Measurements from ENCODE around the gene SGPP1.
"Not testable (repeated sequence)": the region's sequence is repeated elsewhere in the genome, so short reads cannot be mapped to it uniquely, and the experiment has no call there.

SGPP1 gene

DNA sequence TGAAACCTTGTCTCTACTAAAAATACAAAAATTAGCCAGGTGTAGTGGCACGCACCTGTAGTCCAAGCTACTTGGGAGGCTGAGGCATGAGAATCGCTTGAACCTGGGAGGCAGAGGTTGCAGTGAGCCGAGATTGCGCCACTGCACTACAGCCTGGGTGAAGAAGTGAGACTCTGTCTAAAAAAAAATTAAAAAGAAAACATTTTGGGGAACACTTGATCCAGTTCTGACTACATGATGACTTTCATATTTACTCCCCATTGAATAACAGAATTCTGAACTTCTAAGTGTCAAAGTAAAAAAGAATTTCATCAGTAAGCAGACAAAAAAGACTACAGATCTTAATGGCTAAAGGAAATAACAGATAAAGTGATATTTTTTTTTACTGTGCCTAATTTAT is 25.3 kb downstream of the SGPP1 start:
- not testable (repeated sequence) for H2AK5ac ChIP-seq (ENCODE audit: low read depth, low read length); H3K18ac ChIP-seq (ENCODE audit: low read length); H2BK120ac ChIP-seq (ENCODE audit: low read depth, low read length); H3K9ac ChIP-seq (ENCODE audit: low read depth, low read length, poor library complexity); H4K8ac ChIP-seq (ENCODE audit: low read depth, low read length); H2BK15ac ChIP-seq (ENCODE audit: low read length); H3K4me3 ChIP-seq (ENCODE audit: low read length in 2 of 2); H3K79me1 ChIP-seq (ENCODE audit: low read depth, low read length); H2BK5ac ChIP-seq (ENCODE audit: low read length); H4K91ac ChIP-seq (ENCODE audit: low read depth, low read length, poor library complexity); H3K4ac ChIP-seq (ENCODE audit: low read length); H3K23ac ChIP-seq (ENCODE audit: low read depth, low read length, poor library complexity); DNase-seq (ENCODE audit: low spot score); H3K14ac ChIP-seq (ENCODE audit: low read length); H3K36me3 ChIP-seq (replicated peaks in 1 of 2; ENCODE audit: control insufficient read depth in 2 of 2, insufficient read depth in 2 of 2, low read length in 2 of 2); H3K4me1 ChIP-seq (ENCODE audit: control insufficient read depth in 2 of 2, insufficient read depth in 1 of 2, low read depth in 1 of 2, low read length in 2 of 2); H2BK12ac ChIP-seq (ENCODE audit: low read length); H3K27ac ChIP-seq (replicated peaks; ENCODE audit: low read length); H3K27me3 ChIP-seq (ENCODE audit: control insufficient read depth in 3 of 3, insufficient read depth in 3 of 3, low read depth in 1 of 3, low read length in 3 of 3); H3K9me3 ChIP-seq (replicated peaks in 1 of 2; ENCODE audit: control insufficient read depth in 2 of 2, insufficient read depth in 1 of 2, low read depth in 1 of 2, low read length in 2 of 2); H2AFZ ChIP-seq (ENCODE audit: low read length); H3K4me2 ChIP-seq (ENCODE audit: insufficient read depth, low read length, poor library complexity, severe bottlenecking)
- no CpG with 5 or more reads among the region's 4 CpGs for WGBS, 2 donors (ENCODE audit: extremely low coverage in 2 of 2, insufficient read length in 2 of 2, insufficient replicate concordance in 1 of 2)

DNA sequence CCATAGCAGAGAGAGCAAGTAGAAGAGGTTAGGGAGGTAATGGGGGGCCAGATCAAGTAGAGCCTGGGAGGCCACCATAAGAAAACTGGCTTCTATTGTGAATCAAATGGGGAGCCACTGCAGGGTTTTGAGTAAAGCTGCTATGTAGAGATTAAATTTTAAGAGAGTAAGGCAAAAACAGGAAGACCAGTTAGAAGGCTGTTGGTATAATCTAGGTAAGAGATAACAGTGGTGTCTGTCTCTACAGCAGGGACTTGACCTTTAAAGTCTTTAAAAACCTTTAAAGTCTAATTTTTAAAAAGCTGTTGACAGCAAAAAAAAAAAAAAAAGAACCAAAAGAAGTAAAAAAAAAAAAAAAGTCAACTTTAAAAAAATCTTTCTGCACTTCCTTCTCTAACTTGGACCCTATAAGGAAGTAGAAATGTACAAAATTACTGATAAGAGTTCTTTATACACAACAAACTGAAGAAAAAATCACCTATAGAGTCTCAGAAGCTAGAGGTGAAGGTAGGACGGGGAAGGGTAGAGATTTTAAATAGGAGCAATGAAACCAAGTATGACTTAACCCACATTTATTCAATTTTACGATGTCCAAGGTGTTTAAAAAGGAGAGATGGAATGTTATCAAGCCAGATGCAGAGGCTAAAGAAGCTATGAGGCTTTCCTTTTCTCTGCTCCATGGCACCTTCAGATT is 26.1 kb downstream of the SGPP1 start:
- H2BK120ac ChIP-seq (ENCODE audit: low read depth, low read length) = no peak overlapping the region
- H3K18ac ChIP-seq (ENCODE audit: low read length) = no peak overlapping the region
- no peak overlapping the region for H2BK15ac ChIP-seq (ENCODE audit: low read length)
- no peaks in the 10 kb centered on the region for H3K27me3 ChIP-seq (ENCODE audit: control insufficient read depth in 3 of 3, insufficient read depth in 3 of 3, low read depth in 1 of 3, low read length in 3 of 3)
- peak overlapping the region; percentile 50 for H3K9ac ChIP-seq (ENCODE audit: low read depth, low read length, poor library complexity)
- no peaks in the 10 kb centered on the region for H3K36me3 ChIP-seq (replicated peaks in 1 of 2; ENCODE audit: control insufficient read depth in 2 of 2, insufficient read depth in 2 of 2, low read length in 2 of 2)
- no peak overlapping the region for H4K91ac ChIP-seq (ENCODE audit: low read depth, low read length, poor library complexity)
- H3K23ac ChIP-seq (ENCODE audit: low read depth, low read length, poor library complexity) = no peak overlapping the region
- WGBS, 2 donors (ENCODE audit: extremely low coverage in 2 of 2, insufficient read length in 2 of 2, insufficient replicate concordance in 1 of 2) = no CpG with 5 or more reads among the region's 2 CpGs
- no peak overlapping the region for H2AFZ ChIP-seq (ENCODE audit: low read length)
- no peak overlapping the region for H2BK5ac ChIP-seq (ENCODE audit: low read length)
- no peaks in the 10 kb centered on the region for H3K79me1 ChIP-seq (ENCODE audit: low read depth, low read length)
- H3K4me2 ChIP-seq (ENCODE audit: insufficient read depth, low read length, poor library complexity, severe bottlenecking) = no peak overlapping the region
- H3K4me1 ChIP-seq (ENCODE audit: control insufficient read depth in 2 of 2, insufficient read depth in 1 of 2, low read depth in 1 of 2, low read length in 2 of 2) = peaks cover 0 to 2% of the 10 kb centered on the region in 2 donors
- H3K9me3 ChIP-seq (replicated peaks in 1 of 2; ENCODE audit: control insufficient read depth in 2 of 2, insufficient read depth in 1 of 2, low read depth in 1 of 2, low read length in 2 of 2) = no peaks in the 10 kb centered on the region
- no peak overlapping the region for H3K14ac ChIP-seq (ENCODE audit: low read length)
- no peak overlapping the region for H4K8ac ChIP-seq (ENCODE audit: low read depth, low read length)
- no peak overlapping the region for H2AK5ac ChIP-seq (ENCODE audit: low read depth, low read length)
- no peak for DNase-seq (ENCODE audit: low spot score)
- H3K4ac ChIP-seq (ENCODE audit: low read length) = no peak overlapping the region
- no peak overlapping the region for H2BK12ac ChIP-seq (ENCODE audit: low read length)
- H3K27ac ChIP-seq (replicated peaks; ENCODE audit: low read length) = no peak overlapping the region
- no peak overlapping the region for H3K4me3 ChIP-seq (ENCODE audit: low read length in 2 of 2)

DNA sequence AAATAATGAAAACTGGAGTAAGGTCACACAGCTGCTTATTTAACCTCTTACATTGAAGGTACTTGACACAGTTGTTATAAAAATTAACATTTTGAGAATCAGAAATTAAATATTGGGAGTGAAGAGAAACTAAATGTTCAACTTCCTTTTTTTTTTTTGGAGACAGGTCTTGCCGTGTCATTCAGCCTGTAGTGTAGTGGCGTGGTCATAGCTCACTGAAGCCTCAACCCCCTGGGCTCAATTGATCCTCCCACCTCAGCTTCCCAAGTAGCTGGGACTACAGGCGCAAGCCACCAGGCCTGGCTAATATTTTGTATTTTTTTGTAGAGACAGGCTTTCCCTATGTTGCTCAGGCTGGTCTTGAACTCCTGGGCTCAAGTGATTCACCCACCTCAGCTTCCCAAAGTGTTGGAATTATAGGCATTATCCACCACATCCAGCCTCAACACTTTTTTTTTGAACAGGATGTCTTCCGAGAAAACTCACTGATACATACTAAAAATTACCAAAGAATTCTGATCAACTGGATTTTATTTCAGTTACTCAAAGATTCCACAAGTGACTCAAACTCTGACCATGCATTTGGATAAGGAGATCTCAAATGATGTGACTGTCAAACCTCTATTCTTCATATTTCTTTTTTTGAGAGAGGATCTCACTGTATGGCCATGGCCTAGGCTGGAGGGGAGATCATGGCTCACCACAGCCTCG is 35.4 kb downstream of the SGPP1 start:
- Histone ChIP-seq H2BK15ac (ENCODE audit: low read length) (no peak overlapping the region), H3K23ac (ENCODE audit: low read depth, low read length, poor library complexity) (no peak overlapping the region), H3K27me3 (ENCODE audit: control insufficient read depth in 3 of 3, insufficient read depth in 3 of 3, low read depth in 1 of 3, low read length in 3 of 3) (no peaks in the 10 kb centered on the region), H3K27ac (replicated peaks; ENCODE audit: low read length) (no peak overlapping the region), H2BK12ac (ENCODE audit: low read length) (no peak overlapping the region), H4K91ac (ENCODE audit: low read depth, low read length, poor library complexity) (no peak overlapping the region), H2AK5ac (ENCODE audit: low read depth, low read length) (no peak overlapping the region), H3K9me3 (replicated peaks in 1 of 2; ENCODE audit: control insufficient read depth in 2 of 2, insufficient read depth in 1 of 2, low read depth in 1 of 2, low read length in 2 of 2) (no peaks in the 10 kb centered on the region), H2BK120ac (ENCODE audit: low read depth, low read length) (no peak overlapping the region), H2AFZ (ENCODE audit: low read length) (no peak overlapping the region), H3K18ac (ENCODE audit: low read length) (no peak overlapping the region), H3K14ac (ENCODE audit: low read length) (no peak overlapping the region), H3K4me2 (ENCODE audit: insufficient read depth, low read length, poor library complexity, severe bottlenecking) (no peak overlapping the region), H3K36me3 (replicated peaks in 1 of 2; ENCODE audit: control insufficient read depth in 2 of 2, insufficient read depth in 2 of 2, low read length in 2 of 2) (no peaks in the 10 kb centered on the region), H3K4me3 (ENCODE audit: low read length in 2 of 2) (no peak overlapping the region), H2BK5ac (ENCODE audit: low read length) (no peak overlapping the region), H3K79me1 (ENCODE audit: low read depth, low read length) (no peaks in the 10 kb centered on the region), H3K4me1 (ENCODE audit: control insufficient read depth in 2 of 2, insufficient read depth in 1 of 2, low read depth in 1 of 2, low read length in 2 of 2) (no peaks in the 10 kb centered on the region), H4K8ac (ENCODE audit: low read depth, low read length) (no peak overlapping the region), H3K9ac (ENCODE audit: low read depth, low read length, poor library complexity) (no peak overlapping the region), H3K4ac (ENCODE audit: low read length) (no peak overlapping the region)
- WGBS, 2 donors (ENCODE audit: extremely low coverage in 2 of 2, insufficient read length in 2 of 2, insufficient replicate concordance in 1 of 2) = no CpG with 5 or more reads among the region's 5 CpGs
- DNase-seq (ENCODE audit: low spot score) = no peak

DNA sequence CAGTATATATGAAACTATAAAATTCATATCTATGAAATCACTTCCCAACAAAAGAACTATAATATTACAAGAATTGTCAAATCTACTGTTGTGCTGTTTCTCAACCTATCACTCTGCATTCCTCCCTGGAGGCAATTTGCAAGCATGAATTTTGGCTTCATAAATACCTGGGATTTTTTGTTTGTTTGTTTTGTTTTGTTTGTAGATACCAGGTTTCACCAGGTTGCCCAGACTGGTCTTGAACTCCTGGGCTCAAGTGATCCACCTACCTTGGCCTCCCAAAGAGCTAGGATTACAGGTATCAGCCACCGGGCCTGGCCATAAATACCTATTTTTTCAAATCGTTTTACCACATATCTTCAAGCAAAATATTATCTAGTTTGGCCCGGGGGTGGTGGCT is 38.7 kb downstream of the SGPP1 start:
- Histone ChIP-seq H3K9ac (ENCODE audit: low read depth, low read length, poor library complexity) (no peak overlapping the region), H3K4me2 (ENCODE audit: insufficient read depth, low read length, poor library complexity, severe bottlenecking) (no peak overlapping the region), H2BK15ac (ENCODE audit: low read length) (no peak overlapping the region), H2AK5ac (ENCODE audit: low read depth, low read length) (no peak overlapping the region), H4K8ac (ENCODE audit: low read depth, low read length) (no peak overlapping the region), H3K36me3 (replicated peaks in 1 of 2; ENCODE audit: control insufficient read depth in 2 of 2, insufficient read depth in 2 of 2, low read length in 2 of 2) (no peaks in the 10 kb centered on the region), H4K91ac (ENCODE audit: low read depth, low read length, poor library complexity) (no peak overlapping the region), H3K23ac (ENCODE audit: low read depth, low read length, poor library complexity) (no peak overlapping the region), H3K9me3 (replicated peaks in 1 of 2; ENCODE audit: control insufficient read depth in 2 of 2, insufficient read depth in 1 of 2, low read depth in 1 of 2, low read length in 2 of 2) (no peaks in the 10 kb centered on the region), H3K14ac (ENCODE audit: low read length) (no peak overlapping the region), H3K4ac (ENCODE audit: low read length) (no peak overlapping the region), H2BK120ac (ENCODE audit: low read depth, low read length) (no peak overlapping the region), H3K4me3 (ENCODE audit: low read length in 2 of 2) (no peak overlapping the region), H2BK12ac (ENCODE audit: low read length) (no peak overlapping the region), H3K27me3 (ENCODE audit: control insufficient read depth in 3 of 3, insufficient read depth in 3 of 3, low read depth in 1 of 3, low read length in 3 of 3) (no peaks in the 10 kb centered on the region), H3K27ac (replicated peaks; ENCODE audit: low read length) (no peak overlapping the region), H3K18ac (ENCODE audit: low read length) (no peak overlapping the region), H3K4me1 (ENCODE audit: control insufficient read depth in 2 of 2, insufficient read depth in 1 of 2, low read depth in 1 of 2, low read length in 2 of 2) (no peaks in the 10 kb centered on the region), H2AFZ (ENCODE audit: low read length) (no peak overlapping the region), H2BK5ac (ENCODE audit: low read length) (no peak overlapping the region), H3K79me1 (ENCODE audit: low read depth, low read length) (no peaks in the 10 kb centered on the region)
- no CpG with 5 or more reads among the region's 3 CpGs for WGBS, 2 donors (ENCODE audit: extremely low coverage in 2 of 2, insufficient read length in 2 of 2, insufficient replicate concordance in 1 of 2)
- no peak for DNase-seq (ENCODE audit: low spot score)

Data from neuronal stem cell (in vitro differentiated cells).